Measurements from ENCODE around the gene CFLAR. TPM values are rescaled to one million over a fixed set of nuclear protein-coding genes. Genes with fewer than 3 reads are reported as not detected.

CFLAR gene
- total and polyA plus RNA-seq, 8 donors = 93.3 to 327 (median 102) TPM

GRCh38 chr2:201172279-201172678, 56.3 kb downstream of the CFLAR start:
- Histone ChIP-seq H3K4me1 (peaks cover 0 to 13% of the 10 kb centered on the region in 2 donors), H3K36me3 (peaks cover 0 to 11% of the 10 kb centered on the region in 2 donors), H3K27ac (no peak overlapping the region), H3K27me3 (no peaks in the 10 kb centered on the region), H3K4me3 (no peak overlapping the region), H3K9me3 (peaks cover 0 to 13% of the 10 kb centered on the region in 2 donors)
- TF ChIP-seq CTCF (IDR thresholded peaks at IDR 0.05) = no peak
- intact Hi-C loops (cut with DNase I) = no loop called here
- ATAC-seq (no peak), DNase-seq (no peak)

- H3K9me3 ChIP-seq = peaks cover 0 to 4% of the 10 kb centered on the region in 2 donors
- intact Hi-C loops (cut with DNase I) = loop anchor here in 1 of 2 donors (5.0 kb wide), 1 partner anchor 267 kb away; no protein-coding TSS in a partner anchor
- no peak overlapping the region for H3K4me3 ChIP-seq
- H3K4me1 ChIP-seq = peaks cover 0 to 18% of the 10 kb centered on the region in 2 donors
- DNase-seq (no peak), ATAC-seq (no peak)
- TF ChIP-seq CTCF (IDR thresholded peaks at IDR 0.05) = no peak
- peak overlapping the region in 1 of 2 donors; percentile 2 for H3K27ac ChIP-seq
- H3K36me3 ChIP-seq = no peaks in the 10 kb centered on the region
- H3K27me3 ChIP-seq = no peaks in the 10 kb centered on the region
Measured at GRCh38 chr2:201174687-201175086, 58.7 kb downstream of the CFLAR start.

GRCh38 chr2:201176081-201176481, 60.1 kb downstream of the CFLAR start:
- peaks cover 0 to 18% of the 10 kb centered on the region in 2 donors for H3K4me1 ChIP-seq
- no peaks in the 10 kb centered on the region for H3K9me3 ChIP-seq
- intact Hi-C loops (cut with DNase I) = loop anchor here in 1 of 2 donors (5.0 kb wide), 1 partner anchor 269 kb away; no protein-coding TSS in a partner anchor
- no peak overlapping the region for H3K4me3 ChIP-seq
- H3K27ac ChIP-seq = peak overlapping the region in 1 of 2 donors; percentile 5
- DNase-seq = no peak
- H3K36me3 ChIP-seq = no peaks in the 10 kb centered on the region
- no peaks in the 10 kb centered on the region for H3K27me3 ChIP-seq
- TF ChIP-seq CTCF (IDR thresholded peaks at IDR 0.05) = no peak
- peak; percentile 52 for ATAC-seq

- intact Hi-C loops (cut with DNase I) = loop anchor here in 1 of 2 donors (5.0 kb wide), 1 partner anchor 52 kb away; no protein-coding TSS in a partner anchor
- no peaks in the 10 kb centered on the region for H3K36me3 ChIP-seq
- TF ChIP-seq CTCF (IDR thresholded peaks at IDR 0.05) = no peak
- H3K27me3 ChIP-seq = no peaks in the 10 kb centered on the region
- ATAC-seq = no peak
- no peak overlapping the region for H3K4me3 ChIP-seq
- DNase-seq = no peak
- peak overlapping the region in 1 of 2 donors; percentile 33 for H3K27ac ChIP-seq
- no peaks in the 10 kb centered on the region for H3K9me3 ChIP-seq
- H3K4me1 ChIP-seq = peaks cover 4 to 38% of the 10 kb centered on the region in 2 donors
Measured at GRCh38 chr2:201180010-201180409, 64.0 kb downstream of the CFLAR start.

GRCh38 chr2:201182650-201183364, 66.8 kb downstream of the CFLAR start, which contains the start of gene CASP10:
Gene CASP10 (plus strand): TSS chr2:201183141. CDS start chr2:201185778, 2,637 bp downstream.
- intact Hi-C loops (cut with DNase I) = loop anchor here in 1 of 2 donors (5.0 kb wide), 1 partner anchor 49 kb away; no protein-coding TSS in a partner anchor
- H3K4me3 ChIP-seq = peak within 1 kb of the TSS; percentile 47 to 64
- peak within 1 kb of the TSS; percentile 79 to 90 for H3K27ac ChIP-seq
- peak; percentile 49 to 50 for TF ChIP-seq CTCF (IDR thresholded peaks at IDR 0.05)
- H3K4me1 ChIP-seq = peaks cover 4 to 45% of the 10 kb centered on the region in 2 donors
- DNase-seq = peak in 2 of 4 donors; percentile 42 to 70
- peaks cover 0 to 16% of the 10 kb centered on the region in 2 donors for H3K36me3 ChIP-seq
- peak; percentile 95 for ATAC-seq
- no peaks in the 10 kb centered on the region for H3K27me3 ChIP-seq
- H3K9me3 ChIP-seq = no peaks in the 10 kb centered on the region
